HEK293T (cell line): ENCODE data around the gene FOXRED2.
A peak's percentile ranks its signal among the peaks of the same experiment; 100 is the strongest.

Experiments
- CTCF ChIA-PET: fragments of 350-600 bp; formaldehyde crosslinking; extraction: SDS; loops from one replicate; lab custom pipeline; 2021; ENCODE audit warnings: antibody characterized with exemption, inconsistent platforms; lab: Yijun Ruan, JAX
- POLR2A ChIA-PET: fragments of 350-600 bp; formaldehyde crosslinking; extraction: SDS; loops from one replicate; lab custom pipeline; 2020; ENCODE audit warnings: antibody characterized with exemption, inconsistent platforms; lab: Yijun Ruan, JAX
- DNase-seq: peaks from one replicate; pipeline ENCODE4 v3.0.0; 2012; ENCODE audit warnings: mixed read lengths; ENCODE audit errors: extremely low spot score
- ARNT ChIP-seq: fragments of 450-650 bp; IDR thresholded peaks from 2 replicates; pipeline ENCODE4 v1.6.1; 2017; ENCODE audit warnings: mild to moderate bottlenecking
- BHLHE40 ChIP-seq: fragments of 450-650 bp; IDR thresholded peaks from 2 replicates; pipeline ENCODE4 v1.6.1; 2016; ENCODE audit warnings: mild to moderate bottlenecking, moderate library complexity, borderline replicate concordance
- CTBP1 ChIP-seq: fragments of 450-650 bp; IDR thresholded peaks from 2 replicates; pipeline ENCODE4 v1.6.1; 2016; ENCODE audit warnings: borderline replicate concordance
- ELF4 ChIP-seq: fragments of 450-650 bp; IDR thresholded peaks from 2 replicates; pipeline ENCODE4 v1.6.1; 2017; ENCODE audit warnings: antibody characterized with exemption
- FOXA1 ChIP-seq: fragments of 450-650 bp; IDR thresholded peaks from 2 replicates; pipeline ENCODE4 v1.6.1; 2016; ENCODE audit warnings: mild to moderate bottlenecking
- FOXK2 ChIP-seq: fragments of 450-650 bp; IDR thresholded peaks from 2 replicates; pipeline ENCODE4 v1.6.1; 2016; ENCODE audit warnings: mild to moderate bottlenecking
- FOXM1 ChIP-seq: fragments of 450-650 bp; IDR thresholded peaks from 2 replicates; pipeline ENCODE4 v1.6.1; 2017; ENCODE audit warnings: mild to moderate bottlenecking, borderline replicate concordance
- HDGF ChIP-seq: fragments of 450-650 bp; IDR thresholded peaks from 2 replicates; pipeline ENCODE4 v1.6.1; 2017; ENCODE audit warnings: antibody characterized with exemption, borderline replicate concordance
- L3MBTL2 ChIP-seq: fragments of 450-650 bp; conservative IDR thresholded peaks from 2 replicates; pipeline ENCODE4 v1.6.1; 2016; ENCODE audit warnings: mild to moderate bottlenecking
- LEF1 ChIP-seq: fragments of 450-650 bp; IDR thresholded peaks from 2 replicates; pipeline ENCODE4 v1.6.1; 2017; ENCODE audit warnings: mild to moderate bottlenecking, borderline replicate concordance
- NFRKB ChIP-seq: fragments of 450-650 bp; IDR thresholded peaks from 2 replicates; pipeline ENCODE4 v1.6.1; 2016; ENCODE audit warnings: mild to moderate bottlenecking, moderate library complexity
- SP1 ChIP-seq: fragments of 450-650 bp; IDR thresholded peaks from 2 replicates; pipeline ENCODE4 v1.6.1; 2017
- SUZ12 ChIP-seq: fragments of 450-650 bp; IDR thresholded peaks from 2 replicates; pipeline ENCODE4 v1.6.1; 2016; ENCODE audit warnings: mild to moderate bottlenecking
- TARDBP ChIP-seq: fragments of 450-650 bp; IDR thresholded peaks from 2 replicates; pipeline ENCODE4 v1.6.1; 2016
- ZNF384 ChIP-seq: fragments of 450-650 bp; IDR thresholded peaks from 2 replicates; pipeline ENCODE4 v1.6.1; 2016
- TF ChIP-seq, protein P1 (sequence below): fragments of 450-650 bp; IDR thresholded peaks from 2 replicates; pipeline ENCODE4 v1.6.1; 2016

The FOXRED2 gene

DNA sequence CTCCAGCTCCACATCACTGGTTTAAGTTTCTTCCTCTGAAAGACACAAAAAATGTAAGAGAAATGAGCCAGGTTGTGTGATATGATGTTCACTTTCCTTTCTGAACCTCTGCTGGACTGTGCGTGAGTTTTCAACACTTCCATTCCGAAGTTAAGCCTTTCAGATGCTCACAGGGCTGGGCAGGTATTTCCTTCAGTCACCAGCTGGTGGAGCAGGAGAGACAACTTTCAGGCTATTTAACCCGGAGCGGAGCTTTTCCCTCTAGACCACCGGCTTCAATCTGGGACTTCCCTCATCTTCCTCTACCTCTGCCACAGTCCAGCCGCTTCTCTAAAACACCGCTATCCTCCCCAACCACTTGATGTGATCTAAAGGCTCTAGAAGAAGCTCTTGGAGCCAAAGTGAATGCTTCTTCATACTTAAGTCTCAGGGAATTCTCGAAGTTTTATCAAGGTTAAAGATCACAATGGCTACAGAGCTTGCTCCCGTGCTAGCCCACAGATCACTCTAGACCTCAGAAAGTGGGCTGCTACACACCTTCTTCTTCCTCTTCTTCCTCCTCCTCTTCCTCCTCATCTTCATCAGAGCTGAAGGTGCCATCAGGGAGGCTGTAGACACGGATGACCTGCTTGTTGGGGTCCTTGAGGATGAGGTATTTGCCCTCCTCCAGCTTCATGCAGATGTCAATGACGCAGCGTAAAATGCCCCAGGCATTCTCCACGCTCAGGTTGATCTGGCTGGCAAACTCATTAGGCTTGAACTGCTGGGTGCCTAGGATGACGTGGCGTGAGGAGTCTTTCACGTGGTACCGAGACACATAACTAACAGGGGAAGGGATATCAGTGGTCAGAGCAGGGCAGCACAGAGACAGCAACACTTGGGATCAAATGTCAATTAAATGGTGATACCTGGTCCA, 4.4 kb upstream of the FOXRED2 start:
- ChIA-PET POLR2A (interaction anchor here (1.0 to 2.8 kb wide), 6 partner anchors 12 to 265 kb away, joined by 3 to 22 read pairs (median 9); partner anchors contain the start of genes EIF3D, IFT27 and TXN2), CTCF (interaction anchor here (0.6 to 1.7 kb wide), 10 partner anchors 10 to 345 kb away, joined by 3 to 8 read pairs (median 3); no protein-coding TSS in a partner anchor)
- DNase-seq: peak; percentile 68

DNA sequence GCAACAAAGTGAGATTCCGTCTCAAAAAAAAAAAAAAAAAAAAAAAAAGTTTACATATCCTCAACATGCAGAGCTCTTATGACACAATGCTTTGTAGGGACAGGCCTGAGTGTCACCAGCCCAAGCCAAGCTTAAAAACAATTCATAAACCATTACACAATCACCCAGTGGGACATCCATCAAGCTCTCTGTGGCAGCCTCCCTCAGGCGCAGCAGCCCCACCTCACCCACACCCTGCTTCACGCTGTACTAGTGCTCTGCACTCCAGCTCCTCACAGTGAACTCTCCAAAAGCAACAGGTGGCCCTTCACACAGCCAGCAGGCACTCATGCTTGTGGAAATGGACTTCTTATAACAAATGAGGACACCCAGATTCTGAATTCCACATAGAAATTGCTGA, 3.5 kb upstream of the FOXRED2 start:
- ChIA-PET POLR2A (interaction anchor here (1.2 to 2.8 kb wide), 5 partner anchors 13 to 266 kb away, joined by 3 to 22 read pairs (median 10); partner anchors contain the start of genes EIF3D, IFT27 and TXN2), CTCF (interaction anchor here (0.6 to 1.7 kb wide), 6 partner anchors 11 to 489 kb away, joined by 3 to 8 read pairs (median 3); no protein-coding TSS in a partner anchor)
- peak; percentile 64; the same call in 1 of the 2 replicates for TF ChIP-seq ZNF384
- TF ChIP-seq FOXA1: no peak
- no peak for TF ChIP-seq ARNT
- TF ChIP-seq FOXM1: no peak
- no peak for TF ChIP-seq LEF1
- TF ChIP-seq, protein P1, sequence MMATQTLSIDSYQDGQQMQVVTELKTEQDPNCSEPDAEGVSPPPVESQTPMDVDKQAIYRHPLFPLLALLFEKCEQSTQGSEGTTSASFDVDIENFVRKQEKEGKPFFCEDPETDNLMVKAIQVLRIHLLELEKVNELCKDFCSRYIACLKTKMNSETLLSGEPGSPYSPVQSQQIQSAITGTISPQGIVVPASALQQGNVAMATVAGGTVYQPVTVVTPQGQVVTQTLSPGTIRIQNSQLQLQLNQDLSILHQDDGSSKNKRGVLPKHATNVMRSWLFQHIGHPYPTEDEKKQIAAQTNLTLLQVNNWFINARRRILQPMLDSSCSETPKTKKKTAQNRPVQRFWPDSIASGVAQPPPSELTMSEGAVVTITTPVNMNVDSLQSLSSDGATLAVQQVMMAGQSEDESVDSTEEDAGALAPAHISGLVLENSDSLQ: peak; percentile 42; the same call in 1 of the 2 replicates
- TF ChIP-seq ELF4: no peak
- TF ChIP-seq TARDBP: no peak
- TF ChIP-seq NFRKB: no peak
- no peak for TF ChIP-seq HDGF
- TF ChIP-seq FOXK2: no peak
- no peak for TF ChIP-seq BHLHE40
- no peak for TF ChIP-seq SP1
- no peak for TF ChIP-seq SUZ12
- TF ChIP-seq L3MBTL2: no peak
- DNase-seq: no peak

More for the DNA sequence above, 4.4 kb upstream of the FOXRED2 start:
- TF ChIP-seq LEF1: no peak

DNA sequence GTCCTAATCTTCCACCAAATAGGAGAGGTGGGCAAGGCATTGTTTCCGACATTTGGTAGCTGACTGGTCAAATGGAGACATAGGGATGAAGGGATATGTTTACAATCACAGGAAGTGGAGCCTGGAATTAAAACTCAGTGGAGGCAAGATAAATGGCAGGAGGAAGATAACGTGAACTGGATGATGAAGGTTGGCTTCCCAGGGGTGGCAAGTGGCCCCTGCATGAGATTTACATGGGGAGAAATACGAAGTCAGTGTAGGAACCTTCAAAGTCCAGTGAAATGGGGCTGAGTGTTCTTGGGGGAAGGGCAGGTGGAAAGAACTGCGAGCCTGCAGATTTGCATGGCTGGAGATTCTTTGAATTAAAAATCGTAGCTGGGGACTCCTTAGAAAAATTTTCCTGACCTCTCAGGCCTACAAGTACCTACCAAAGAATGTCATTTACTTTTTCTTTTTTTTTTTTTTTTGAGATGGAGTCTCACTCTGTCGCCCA, 724 bp upstream of the FOXRED2 start:
- TF ChIP-seq CTBP1: no peak
- TF ChIP-seq ZNF384: no peak
- no peak for TF ChIP-seq BHLHE40
- TF ChIP-seq SP1: no peak
- no peak for TF ChIP-seq TARDBP
- TF ChIP-seq FOXK2: no peak
- TF ChIP-seq FOXA1: no peak
- TF ChIP-seq NFRKB: no peak
- POLR2A ChIA-PET: interaction anchor here (0.9 to 2.6 kb wide), 14 partner anchors 10 to 269 kb away, joined by 3 to 30 read pairs (median 4); partner anchors contain the start of genes EIF3D, IFT27 and TXN2
- CTCF ChIA-PET: no interaction called here
- no peak for DNase-seq

DNA sequence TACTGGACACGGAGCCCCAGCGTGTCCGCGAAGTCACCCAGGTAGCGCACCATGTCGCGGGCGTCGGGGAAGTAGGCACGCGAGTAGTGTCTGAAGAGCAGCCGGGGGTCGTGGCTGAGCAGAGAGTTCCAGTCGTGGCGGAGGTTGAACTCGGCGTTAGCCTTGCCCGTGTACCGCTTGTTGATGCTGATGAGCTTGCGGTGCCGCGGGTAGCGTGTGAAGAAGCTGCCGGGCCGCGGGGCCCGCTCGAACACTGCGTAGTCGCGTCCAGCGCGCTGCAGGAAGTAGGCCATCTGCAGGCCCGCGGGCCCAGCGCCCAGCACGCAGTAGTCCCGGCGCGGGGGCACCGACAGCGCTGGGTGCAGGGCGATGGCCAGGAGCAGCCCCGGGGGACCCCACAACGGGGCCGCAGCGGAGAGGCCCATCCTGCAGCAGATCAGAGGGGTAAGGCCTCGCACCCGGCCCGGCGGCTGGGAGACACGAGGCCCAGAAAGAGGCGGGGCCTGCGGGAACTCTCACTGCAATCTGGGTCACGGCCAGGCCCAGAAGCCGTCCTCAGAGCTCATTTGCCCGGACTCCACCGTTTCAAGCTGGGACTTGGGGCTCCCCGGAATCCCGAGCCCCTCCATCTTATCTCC, 723 bp downstream of the FOXRED2 start:
- TF ChIP-seq L3MBTL2: peak; percentile 94
- TF ChIP-seq LEF1: no peak
- peak; percentile 56 for DNase-seq
- POLR2A ChIA-PET: interaction anchor here (0.9 to 2.6 kb wide), 7 partner anchors 13 to 267 kb away, joined by 3 to 30 read pairs (median 9); partner anchors contain the start of genes EIF3D and TXN2
- CTCF ChIA-PET: no interaction called here

DNA sequence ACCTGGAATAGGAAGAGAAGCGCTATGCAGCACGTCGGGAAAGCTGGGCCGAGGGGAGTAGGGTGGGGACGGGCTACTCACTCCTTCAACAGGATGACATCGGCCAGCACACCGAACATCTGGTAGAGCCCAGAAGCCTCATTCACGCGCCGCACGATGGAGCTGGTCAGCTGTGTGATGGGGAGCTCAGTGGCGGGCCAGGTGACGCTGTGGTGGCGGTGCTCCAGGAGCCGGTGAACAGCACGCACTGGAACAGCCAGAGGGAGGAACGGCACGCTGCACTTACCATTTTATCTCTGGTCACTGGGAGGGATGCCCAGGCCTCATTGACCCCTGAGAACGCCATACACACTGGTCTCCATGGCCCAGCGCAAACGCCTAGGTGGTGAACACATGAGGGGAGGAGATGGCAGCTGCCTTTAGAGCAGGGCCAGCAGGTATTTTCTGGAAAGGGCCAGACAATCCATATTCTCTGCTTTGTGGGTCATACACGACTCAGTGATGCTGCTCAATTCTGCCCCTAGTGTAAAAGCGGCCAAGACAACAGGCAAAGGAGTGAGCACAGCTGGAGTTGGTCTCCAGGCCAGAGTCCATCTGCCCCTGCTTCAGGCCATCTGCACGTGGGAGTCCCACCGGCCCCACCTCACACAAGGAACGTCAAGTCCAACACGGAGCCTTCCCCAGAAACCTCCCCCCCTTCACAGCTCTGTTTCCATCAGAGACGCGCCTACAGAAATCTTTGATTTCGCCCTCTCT, 8.8 kb downstream of the FOXRED2 start:
- POLR2A ChIA-PET: interaction anchor here (1.0 to 3.7 kb wide), 3 partner anchors 9 to 18 kb away, joined by 3 to 10 read pairs (median 5); partner anchors contain the start of genes FOXRED2 and TXN2
- no peak for DNase-seq
- TF ChIP-seq NFRKB: no peak
- TF ChIP-seq, protein P1: no peak
- no peak for TF ChIP-seq SUZ12
- CTCF ChIA-PET: no interaction called here

DNA sequence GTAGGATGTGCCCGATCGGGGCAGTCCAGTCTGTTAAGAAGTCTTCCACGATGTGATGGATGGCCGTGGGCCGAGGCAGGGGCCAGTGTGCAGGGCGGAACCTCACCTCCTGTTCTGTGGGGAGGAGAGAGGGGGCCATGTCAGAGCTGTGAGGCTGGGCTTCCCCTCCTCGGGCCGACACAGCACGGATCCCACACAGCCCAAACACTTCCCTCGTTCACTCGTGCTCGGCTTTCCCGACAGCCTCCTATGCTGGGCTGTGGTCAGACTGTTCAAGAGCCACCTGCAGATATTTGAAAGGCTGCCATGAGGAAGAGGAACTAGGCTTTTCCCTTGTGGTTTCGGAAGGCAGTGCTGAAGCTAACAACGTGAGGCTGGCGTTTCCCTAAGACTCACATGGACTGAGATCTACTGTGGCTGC, 13.1 kb downstream of the FOXRED2 start:
- CTCF ChIA-PET: interaction anchor here (0.7 to 1.2 kb wide), 2 partner anchors 17 to 92 kb away, joined by 4 to 5 read pairs; no protein-coding TSS in a partner anchor

More for the DNA sequence above, 13.1 kb downstream of the FOXRED2 start:
- TF ChIP-seq FOXK2: no peak
- TF ChIP-seq TARDBP: no peak
- no peak for TF ChIP-seq L3MBTL2
- TF ChIP-seq FOXM1: no peak
- TF ChIP-seq ARNT: no peak
- TF ChIP-seq LEF1: no peak
- POLR2A ChIA-PET: interaction anchor here (0.8 to 2.0 kb wide), 4 partner anchors 10 to 13 kb away, joined by 3 to 10 read pairs (median 5); partner anchors contain the start of genes FOXRED2 and TXN2
- DNase-seq: no peak
